Measurements from ENCODE around the gene SPACA6.
"Not testable (repeated sequence)": the region's sequence is repeated elsewhere in the genome, so short reads cannot be mapped to it uniquely, and the experiment has no call there.

SPACA6 gene

DNA sequence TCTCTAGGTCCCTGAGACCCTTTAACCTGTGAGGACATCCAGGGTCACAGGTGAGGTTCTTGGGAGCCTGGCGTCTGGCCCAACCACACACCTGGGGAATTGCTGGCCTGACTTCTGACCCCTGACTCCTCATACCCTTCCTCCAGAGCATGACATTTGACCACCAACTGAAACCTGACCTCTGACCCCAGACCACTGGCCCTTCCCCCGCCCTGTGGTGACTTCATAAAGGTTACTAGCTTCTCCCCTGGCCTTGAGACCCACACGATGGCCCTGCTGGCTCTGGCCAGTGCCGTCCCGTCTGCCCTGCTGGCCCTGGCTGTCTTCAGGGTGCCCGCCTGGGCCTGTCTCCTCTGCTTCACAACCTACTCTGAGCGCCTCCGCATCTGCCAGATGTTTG, at the start of gene SPACA6:
Gene SPACA6 (plus strand): TSS at position 71 of the 400 bp plus-strand sequence. CDS start 197 bp downstream, at position 268.
- DNase-seq, result no peak

DNA sequence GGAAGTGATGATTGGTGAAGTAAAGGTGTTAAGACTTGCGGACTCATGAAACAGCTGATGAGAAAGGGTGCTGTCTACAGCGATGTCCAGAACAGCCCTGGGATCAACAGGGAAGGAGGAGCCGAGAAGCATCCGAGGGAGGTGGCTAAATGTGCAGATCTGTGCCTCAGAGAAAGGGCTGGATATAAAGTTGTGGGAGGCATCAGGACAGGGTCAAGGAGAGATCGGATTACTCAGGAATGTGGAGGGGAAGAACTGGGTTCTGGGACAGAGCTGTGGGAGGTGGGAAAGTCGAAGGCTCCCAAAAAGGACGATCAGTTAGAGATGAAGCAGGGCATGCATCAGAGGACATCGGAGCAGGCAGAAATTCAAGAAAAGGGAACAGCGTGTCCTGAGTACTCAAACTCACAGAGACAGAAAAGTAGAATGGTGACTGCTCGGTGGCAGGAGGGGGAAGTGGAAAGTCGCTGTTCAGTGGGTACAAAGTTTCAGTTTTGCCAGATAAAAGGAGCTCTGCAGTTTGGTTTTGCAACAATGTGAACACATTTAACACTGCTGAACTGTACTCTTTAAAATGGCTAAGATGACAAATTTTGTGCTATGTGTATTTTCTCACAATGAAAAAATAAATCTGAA, 48.4 kb upstream of the SPACA6 start:
- DNase-seq, result no peak

GRCh38 chr19:51646730-51647129, 46.4 kb upstream of the SPACA6 start, which contains the start of gene SIGLEC14:
Gene SIGLEC14 (minus strand): TSS chr19:51646825. CDS start chr19:51646759, 66 bp downstream.
- not testable (repeated sequence) for DNase-seq

DNA sequence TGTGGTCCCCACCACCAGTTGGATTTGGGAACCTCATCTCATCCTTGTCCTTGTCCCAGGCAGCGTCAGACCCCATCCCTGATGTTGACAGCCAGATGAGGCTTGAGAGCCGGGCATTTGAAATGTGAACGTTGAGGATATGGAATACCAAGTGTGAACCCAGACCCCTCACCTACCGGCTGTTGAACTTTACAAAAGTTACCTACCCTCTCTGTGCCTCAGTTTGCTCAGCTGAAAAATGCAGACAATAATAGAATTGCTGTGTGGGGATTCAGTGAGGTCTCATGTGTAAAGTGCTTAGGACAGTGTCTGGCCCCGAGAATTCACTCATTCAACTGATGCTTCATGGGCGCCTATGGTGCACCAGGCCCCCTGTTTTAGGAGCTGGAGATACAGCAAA, 45.8 kb upstream of the SPACA6 start:
- DNase-seq, result no peak

DNA sequence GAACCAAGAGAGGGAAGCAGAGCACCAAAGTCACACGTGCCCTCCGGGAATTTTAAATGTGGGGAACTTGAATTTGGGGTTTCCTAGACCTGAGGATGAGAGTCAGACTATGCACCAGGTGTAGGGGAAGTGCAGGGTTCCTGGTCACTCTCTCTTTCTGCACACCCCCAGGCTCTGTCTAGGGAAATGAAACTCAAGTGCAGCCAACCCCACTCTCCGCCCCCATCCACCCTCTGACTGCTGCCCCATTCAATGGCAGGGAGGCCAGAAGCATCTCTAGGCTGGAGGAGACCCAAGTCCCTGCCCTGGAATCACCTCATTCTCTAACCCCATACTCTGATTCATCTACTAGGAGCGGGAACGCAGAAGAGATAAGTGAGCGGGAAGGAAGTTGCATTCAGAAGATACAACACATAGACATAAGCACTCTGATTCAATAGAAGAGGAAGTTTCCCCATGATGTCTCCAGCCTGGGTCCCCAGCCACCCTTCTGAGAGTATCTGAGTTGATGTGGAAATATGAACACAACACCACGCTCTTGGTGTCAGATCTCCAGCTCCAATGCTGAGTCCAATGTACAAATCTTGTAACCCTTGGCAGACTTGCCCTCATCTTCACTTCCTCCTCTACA, 41.8 kb upstream of the SPACA6 start:
- no peak for DNase-seq

GRCh38 chr19:51652266-51652665, 40.9 kb upstream of the SPACA6 start:
- no peak for DNase-seq

GRCh38 chr19:51653162-51653561, 40.0 kb upstream of the SPACA6 start:
- no peak for DNase-seq

DNA sequence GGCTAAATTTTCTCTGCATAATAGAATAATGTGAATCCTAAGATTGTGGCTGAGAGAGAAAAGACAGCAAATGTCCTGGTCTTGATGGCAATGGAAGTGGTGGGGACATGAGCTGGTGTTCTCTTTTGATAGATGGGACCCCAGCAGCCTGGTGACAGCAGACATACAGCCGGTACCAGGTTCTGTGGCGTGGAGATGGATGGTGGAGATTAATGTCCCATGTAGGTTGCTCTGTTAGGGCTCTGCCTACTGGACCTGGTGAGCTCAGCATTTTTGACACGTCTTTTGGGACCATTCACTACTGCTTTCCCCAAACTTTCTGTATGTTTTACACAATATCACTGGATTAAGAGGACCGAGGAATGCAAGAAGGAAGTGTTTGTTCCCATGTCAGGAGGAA, 38.3 kb upstream of the SPACA6 start:
- DNase-seq, result no peak

- peak; percentile 56 for DNase-seq
Measured at GRCh38 chr19:51660975-51661600, 32.0 kb upstream of the SPACA6 start.

DNA sequence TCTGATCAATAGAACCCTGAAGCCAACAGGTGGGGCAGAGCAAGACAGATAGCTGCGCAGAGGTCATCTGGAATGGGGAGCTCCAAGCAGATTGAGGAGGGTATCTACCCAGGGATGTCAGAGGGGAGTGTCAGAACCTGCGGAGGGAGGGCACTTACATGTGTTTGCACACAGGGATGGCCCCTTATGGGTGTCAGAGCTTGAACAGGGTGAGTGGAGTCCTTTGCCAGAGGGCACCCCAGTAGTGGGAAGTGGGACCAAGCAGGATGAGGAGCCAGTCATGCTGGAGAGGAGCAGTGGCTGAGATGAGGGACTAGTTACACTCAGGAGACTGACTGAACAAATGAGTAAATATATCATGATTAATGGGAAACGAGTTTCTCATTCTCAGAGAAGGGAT, 29.5 kb upstream of the SPACA6 start:
- DNase-seq, result no peak

DNA sequence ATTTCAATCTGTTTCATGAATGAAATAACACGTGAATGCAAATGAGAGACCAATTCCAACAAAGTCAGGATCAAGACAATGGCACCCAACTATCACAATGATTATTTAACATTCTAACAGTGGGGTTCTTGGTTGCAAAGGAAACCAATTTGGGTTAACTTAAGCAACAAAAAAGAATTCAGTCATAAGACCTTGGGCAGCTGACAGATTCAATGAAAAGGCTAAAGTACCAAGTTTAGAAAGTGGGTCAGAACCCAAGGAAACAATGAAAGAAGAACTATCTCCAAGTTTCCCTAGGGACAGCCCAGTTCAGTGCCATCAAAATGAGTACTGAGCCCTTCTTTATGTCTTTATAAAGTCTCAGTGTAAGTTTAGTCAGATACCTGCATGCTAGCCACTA, 29.0 kb upstream of the SPACA6 start:
- DNase-seq, result no peak

GRCh38 chr19:51664997-51665396, 28.1 kb upstream of the SPACA6 start:
- no peak for DNase-seq

GRCh38 chr19:51668216-51668615, 24.9 kb upstream of the SPACA6 start:
- DNase-seq, result no peak

GRCh38 chr19:51675911-51676565, 17.1 kb upstream of the SPACA6 start:
- not testable (repeated sequence) for DNase-seq

GRCh38 chr19:51676566-51677083, 16.5 kb upstream of the SPACA6 start:
- peak; percentile 15 for DNase-seq

DNA sequence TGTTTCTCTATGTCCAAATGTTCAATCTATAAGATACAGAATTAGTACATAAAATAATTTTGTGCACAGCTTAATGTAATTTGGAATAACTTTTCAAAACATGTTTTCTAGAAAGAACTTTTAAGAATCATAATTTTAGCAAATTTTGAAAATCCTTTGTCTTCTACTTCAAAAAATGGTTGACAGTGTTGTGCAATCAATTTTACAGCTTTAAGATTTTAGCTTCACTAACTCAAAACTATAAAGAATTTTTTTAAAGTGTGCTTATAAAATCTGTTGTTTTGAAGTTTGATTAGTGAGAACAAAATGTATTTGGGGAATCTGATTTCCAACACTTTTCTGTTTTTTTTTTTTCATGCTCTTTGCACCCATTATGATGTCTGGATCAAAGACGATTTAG, 12.7 kb upstream of the SPACA6 start:
- DNase-seq, result no peak

DNA sequence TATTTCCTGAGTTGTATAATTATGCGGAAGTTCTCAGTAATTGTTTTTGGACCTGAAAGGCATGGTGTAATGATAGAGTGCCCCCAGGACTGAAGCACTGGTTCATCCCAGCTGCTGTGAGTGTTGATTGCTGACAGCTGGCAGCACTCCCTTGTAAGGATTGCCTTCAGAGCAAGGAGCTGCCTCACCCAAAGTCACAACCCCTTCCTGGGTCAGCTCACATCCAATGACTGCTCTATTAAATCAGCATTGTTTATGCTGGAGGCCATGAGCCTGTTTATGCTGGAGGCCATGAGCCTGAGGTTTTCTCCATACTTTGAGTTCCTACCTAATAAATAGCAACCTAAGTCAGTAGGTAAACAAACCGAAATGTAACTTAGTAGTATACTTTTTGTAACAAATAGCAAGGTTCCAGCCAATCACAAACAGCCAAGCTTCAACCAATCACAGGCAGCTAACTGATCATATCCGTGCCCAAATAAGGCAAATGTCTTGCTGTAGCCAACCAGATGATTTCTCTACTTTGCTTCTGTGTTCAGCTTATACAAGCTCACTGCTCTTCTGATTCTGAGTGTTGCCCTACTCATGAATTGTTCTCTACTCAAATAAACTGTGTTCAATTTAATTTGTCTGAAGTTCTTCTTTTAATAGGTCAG, 11.7 kb upstream of the SPACA6 start:
- DNase-seq, result no peak

- no peak for DNase-seq
Measured at GRCh38 chr19:51686171-51686570, 7.0 kb upstream of the SPACA6 start.

GRCh38 chr19:51687791-51688670, 5.1 kb upstream of the SPACA6 start:
- no peak for DNase-seq

DNA sequence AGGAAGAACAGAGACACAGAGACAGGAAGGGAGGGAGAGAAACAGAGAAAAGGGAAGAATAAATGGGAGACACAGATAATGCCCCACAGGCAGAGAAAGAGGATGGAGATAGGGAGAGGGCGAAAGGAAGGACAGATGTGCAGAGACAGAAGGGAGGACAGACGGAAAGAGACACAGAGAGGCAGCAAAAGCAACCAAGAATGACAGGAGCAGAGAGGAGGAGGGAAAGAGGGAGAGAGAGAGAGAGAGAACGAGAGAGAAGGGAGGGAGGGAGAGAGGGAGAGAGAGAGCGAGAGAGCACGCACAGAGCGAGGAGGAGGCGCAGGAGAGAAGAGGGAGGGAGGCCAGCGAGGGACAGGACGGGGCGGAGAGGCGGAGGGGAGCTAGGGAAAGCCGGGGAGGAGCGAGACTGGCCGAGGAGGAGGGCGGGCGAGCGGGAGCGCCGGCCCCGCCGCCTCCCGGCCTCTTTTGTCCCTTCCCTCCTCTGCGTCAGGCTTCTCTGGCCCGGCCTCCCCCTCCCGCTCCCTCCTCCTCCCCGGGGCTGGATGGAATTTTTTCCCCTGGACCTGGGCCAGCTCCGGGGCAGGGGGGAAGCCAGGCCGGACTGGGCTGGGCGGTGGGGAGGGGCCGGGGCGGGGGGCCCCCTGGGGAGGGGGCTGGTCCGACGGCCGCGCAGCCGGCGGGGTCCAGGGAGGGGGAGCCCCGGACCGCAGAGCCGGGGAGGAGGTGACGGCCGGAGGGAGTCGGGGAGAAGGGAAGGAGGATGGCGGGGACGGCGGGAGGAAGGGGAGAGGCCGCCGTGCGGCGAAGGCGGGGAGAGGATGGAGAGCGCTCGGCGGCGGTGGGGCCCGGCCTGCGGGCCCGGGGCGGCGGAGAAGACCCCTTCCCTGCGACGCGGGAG, 4.2 kb upstream of the SPACA6 start:
- DNase-seq, result peak; percentile 21

All from stimulated activated CD4-positive, alpha-beta T cell treated with anti-CD3 and anti-CD28 coated beads, Interleukin-4, amount 100 ng/mL, for 1 hour (primary cell).